ENCODE results near the gene SLC17A2.
A peak's percentile ranks its signal among the peaks of the same experiment; 100 is the strongest.
"Not testable (repeated sequence)": the region's sequence is repeated elsewhere in the genome, so short reads cannot be mapped to it uniquely, and the experiment has no call there.

The SLC17A2 gene

DNA sequence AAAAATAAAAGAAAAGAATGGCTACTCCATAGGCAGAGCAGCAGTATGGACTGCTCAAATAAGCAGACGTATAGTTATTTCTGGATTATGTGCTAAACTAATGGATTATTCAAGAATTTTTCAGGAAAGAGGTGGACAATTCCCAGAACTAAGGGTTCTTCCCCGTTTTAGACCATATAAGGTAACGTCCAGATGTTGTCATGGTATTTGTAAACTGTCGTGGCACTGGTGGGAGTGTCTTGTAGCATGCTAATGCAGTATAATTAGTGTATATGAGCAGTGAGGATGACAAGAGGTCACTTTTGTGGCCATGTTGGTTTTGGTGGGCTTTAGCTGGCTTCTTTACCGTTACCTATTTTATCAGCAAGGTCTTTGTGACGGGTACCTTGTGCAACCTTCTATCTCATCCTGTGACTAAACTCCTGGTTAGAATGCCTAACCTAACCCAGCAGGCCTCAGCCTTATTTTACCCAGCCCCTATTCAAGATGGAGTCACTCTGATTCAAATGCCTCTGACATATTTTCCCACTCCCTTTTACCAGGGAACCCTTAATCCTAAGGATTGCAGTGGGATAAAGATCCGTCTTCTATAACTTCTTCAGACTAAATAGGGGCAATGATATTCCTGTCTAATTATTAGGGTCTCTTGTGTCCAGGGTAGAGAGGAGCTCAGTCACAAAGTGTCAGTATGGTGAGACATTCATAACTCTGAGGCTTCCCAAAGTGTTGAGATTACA lies 21.0 kb upstream of the SLC17A2 start:
- FAIRE-seq = no peak

DNA sequence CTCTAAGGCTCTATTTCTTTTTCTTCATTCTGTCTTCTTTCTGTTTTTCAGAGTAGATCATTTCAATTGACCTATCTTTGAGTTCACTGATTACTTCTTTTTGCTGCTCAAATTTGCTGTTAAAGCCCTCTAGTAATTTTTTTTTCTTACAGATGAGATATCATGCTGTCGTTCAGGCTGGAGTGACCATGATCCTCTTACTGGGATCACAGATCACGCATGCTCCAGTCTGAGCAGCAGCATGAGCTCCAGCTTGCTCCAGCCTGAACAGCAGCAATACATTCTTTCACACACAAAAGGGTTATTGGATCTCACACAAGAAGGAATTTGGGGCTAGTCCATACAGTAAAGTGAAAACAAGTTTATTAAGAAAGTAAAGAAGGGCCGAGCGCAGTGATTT lies 19.8 kb upstream of the SLC17A2 start:
- no peak for FAIRE-seq

DNA sequence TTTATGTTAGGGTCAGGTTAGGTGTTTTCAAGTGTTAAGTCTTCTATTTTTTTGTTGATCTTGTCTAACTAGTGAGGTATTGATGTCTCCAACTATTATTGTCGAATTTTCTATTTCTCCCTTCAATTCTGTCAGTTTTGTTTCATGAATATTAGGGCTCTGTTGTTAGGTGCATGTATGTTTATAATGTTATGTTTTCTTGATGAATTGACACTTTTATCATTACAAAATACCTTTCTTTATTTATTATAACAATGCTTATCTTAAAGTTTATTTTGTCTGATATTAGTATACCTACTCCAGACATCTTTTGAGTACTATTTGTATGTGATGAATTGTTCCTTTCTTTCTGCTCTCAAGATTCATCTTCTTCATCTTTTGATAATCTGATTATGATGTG lies 19.2 kb upstream of the SLC17A2 start:
- FAIRE-seq = no peak

DNA sequence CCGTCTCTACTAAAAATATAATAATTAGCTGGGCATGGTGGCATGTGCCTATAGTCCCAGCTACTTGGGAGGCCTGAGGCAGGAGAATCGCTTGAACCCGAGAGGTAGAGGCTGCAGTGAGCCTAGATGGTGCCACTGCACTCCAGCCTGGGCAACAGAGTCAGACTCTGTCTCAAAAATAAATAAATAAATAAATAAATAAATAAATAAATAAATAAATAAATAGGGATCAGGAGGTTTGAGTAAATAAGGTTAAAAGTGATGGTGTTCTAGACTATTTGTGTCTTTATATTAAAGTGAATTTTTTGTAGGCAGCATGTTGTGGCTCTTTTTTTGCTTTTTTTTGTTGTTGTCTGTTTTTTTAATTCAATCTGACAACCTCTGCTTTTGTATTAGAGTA lies 17.0 kb upstream of the SLC17A2 start:
- FAIRE-seq = not testable (repeated sequence)

DNA sequence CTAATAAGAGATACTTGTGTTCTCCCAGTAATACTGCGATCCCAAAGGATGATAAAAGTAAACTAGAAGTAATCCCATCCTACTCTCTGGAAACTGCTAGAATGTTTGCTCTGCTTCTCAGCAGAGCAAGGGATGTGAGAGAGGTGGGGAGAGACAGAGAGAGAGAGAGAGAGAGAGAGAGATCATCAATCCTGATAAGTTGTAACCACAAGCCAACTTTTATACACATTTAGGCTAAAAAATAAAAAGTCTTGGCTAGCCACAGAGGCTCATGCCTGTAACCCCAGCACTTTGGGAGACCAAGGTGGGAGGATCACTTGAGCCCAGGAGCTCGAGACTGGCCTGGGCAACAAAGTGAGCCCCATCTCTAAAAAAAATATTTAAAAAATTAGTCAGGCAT lies 16.1 kb upstream of the SLC17A2 start:
- FAIRE-seq = no peak

DNA sequence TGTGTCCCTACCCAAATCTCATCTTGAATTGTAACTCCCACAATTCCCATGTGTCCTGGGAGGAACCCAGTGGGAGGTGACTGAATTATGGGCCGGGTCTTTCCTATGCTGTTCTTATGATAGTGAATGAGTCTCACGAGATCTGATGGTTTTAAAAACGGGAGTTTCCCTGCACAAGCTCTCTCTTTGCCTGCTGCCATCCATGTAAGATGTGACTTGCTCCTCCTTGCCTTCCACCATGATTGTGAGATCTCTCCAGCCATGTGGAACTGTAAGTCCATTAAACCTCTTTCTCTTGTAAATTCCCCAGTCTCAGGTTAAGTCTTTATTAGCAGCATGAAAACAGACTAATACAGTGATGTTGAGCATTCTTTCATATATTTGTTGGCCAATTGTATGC lies 15.2 kb upstream of the SLC17A2 start:
- FAIRE-seq = not testable (repeated sequence)

DNA sequence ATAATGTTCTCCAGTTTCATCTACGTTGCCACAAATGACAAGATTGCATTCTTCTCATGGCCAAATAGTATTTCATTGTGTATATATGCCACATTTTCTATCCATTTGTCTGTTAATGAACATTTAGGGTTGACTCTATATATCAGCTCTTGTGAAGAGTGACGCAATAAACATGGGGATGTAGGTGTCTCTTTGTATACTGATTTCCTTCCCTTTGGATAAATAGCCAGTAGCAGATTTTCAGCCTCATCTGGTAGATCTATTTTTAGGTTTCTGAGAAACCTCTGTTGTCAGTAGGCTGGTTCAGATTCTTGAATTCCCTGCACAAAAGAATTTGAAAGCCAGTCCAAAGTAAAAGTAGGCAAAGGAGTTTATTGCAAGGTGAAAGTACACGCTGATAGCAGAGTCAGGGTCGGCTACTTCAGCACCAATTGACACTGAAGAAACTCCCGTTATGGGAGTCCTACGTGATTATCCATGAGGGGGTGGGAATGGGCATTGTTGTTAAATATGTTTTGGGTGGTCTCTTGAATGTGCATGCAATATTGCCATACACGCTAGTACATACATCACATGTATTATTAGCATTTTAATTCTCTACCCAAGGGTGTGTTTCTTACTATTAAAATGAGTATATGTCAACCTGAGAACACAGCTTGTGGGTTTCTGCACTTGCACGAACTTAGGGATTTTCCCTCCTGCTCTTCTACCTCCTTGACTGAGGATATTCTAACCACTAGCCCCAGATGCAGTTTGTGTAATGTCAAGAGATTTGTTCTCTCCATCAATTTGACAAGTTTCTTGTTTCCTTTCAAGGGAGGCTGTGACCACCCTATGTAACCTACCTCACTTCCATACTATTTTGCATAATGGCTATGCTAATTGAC lies 14.4 kb upstream of the SLC17A2 start:
- FAIRE-seq = no peak

DNA sequence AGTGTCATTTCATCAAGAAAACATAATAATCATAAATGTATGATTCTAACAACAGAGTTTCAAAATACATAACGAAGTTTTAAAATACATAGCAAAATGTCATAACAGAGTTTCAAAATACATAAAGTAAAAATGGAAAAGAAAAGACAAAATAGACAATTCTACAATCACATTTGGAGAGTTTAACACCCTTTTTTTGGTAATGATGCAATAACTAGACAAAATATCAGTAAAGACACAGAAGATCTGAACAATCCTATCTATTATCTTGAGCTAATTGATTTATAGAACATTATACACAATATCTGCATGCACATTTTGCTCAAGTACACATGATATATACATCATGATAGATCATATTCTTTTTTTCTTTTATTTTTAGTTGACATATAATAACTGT lies 13.4 kb upstream of the SLC17A2 start:
- FAIRE-seq = no peak

DNA sequence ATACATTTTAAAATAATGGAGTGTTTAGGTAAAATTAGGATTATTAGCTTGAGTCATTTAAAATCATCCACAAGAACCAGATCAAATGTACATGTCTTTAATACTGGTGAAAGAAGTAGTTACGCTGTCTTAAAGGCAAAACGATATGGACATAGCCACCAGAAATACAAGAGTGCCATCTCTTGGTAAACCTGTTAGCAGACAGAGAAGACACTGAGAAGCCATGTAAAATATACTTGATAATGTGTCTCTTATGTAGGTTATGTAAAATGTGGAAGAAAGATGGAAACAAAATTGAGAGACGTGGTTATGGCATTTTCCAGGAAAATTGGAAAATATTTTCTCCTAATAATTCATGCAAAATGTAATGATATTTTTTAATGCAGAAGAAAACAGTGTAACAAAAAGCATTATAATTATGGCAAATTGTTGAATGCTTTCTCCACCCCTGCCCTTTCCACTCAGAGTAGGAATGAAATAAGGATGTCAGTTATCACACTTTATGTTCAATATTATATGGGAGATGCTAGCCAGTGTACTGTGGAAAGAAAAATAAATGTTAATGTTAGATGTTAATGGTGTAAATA lies 12.2 kb upstream of the SLC17A2 start:
- FAIRE-seq = peak; percentile 86

DNA sequence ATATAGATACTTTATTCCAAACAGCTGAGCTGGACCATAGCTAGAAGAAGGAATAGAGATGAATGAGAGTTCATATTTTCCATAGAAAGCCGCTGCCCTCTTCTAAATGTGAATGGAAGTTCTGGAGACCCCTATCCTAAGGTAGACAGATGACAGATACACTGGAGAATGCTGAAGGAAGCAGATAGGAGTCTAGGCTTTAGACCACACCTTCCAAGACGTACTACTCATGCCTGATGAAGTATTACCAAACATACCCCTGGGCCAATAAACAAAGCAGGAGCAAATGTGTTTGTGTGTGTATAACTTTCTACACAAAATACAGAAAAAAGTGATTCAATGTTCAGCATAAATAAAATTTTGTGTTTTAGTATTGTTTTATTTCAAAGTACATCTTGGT lies 9.1 kb upstream of the SLC17A2 start:
- no peak for FAIRE-seq

DNA sequence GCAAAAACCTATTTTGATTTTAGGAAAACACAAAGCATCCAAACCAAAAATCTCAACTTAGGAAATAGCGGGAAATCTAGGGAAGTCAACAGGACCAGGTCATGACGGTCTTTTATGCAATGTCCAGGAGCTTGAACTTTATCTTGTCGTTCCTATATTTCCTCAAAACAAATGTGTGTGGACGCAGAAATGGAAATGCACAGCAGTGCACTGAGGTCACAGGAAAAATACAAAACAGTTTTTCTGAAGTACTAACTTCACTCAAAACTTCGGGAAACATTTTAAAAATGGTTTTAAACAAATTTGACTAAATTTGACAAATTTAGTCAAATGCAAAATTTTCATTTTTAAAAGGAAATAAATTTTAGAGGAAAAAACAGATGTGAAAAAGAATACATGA lies 5.5 kb upstream of the SLC17A2 start:
- FAIRE-seq = no peak

DNA sequence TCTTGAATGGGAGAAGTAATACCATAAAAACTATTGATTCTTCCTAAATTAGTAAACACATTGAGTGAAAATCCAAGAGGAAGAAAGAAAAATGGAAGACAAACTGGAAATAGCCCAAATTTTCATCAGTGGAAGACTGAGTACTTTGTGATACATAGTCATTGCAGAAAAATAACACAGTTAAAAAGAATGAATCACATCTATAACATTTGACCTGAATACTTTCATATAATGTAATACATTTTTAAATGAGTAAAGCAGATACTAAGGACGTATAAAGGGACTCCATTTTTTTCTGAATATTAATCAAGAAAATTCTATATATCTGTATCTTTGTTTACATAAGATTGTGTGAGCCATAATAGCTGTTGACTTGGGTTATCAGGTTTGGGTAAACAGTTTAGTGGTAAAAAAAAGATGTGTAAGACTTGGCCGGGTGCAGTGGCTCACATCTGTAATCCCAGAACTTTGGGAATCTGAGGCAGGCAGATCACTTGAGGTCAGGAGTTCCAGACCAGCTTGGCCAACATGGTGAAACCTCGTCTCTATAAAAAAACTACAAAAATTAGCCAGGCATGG lies 4.3 kb upstream of the SLC17A2 start:
- no peak for FAIRE-seq

DNA sequence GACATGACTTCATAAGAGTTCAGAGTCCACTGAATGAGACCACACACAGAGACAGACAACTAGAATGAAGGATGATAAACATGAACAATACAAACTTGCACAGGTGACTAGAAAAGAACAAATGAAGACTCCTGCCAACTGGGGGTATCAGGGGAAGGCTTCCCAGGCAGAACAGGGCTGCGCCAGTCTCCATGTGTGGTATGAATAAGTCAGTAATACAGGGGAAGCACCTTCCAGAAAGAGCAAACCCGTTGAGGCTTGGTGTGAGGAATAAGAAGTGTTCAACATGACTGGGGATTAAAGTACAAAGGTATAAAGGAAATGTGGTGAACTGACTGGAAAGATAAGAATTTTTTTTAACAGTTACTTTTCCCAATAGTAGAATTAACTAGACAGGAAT lies 3.7 kb upstream of the SLC17A2 start:
- FAIRE-seq = no peak

DNA sequence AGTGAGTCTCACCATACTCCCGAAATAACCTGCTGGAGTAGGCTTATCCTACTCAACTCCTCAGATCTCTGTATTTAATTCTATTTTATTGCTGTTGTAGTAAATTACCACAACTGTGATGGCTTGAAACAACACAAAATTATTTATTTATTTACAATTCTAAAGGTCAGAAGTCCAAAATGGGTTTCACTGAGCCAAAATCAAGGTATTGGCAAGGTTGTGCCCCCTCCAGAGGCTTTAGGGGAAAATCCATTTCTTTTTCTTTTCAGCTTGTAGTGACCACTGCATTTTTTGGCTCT lies 869 bp upstream of the SLC17A2 start:
- no peak for FAIRE-seq

DNA sequence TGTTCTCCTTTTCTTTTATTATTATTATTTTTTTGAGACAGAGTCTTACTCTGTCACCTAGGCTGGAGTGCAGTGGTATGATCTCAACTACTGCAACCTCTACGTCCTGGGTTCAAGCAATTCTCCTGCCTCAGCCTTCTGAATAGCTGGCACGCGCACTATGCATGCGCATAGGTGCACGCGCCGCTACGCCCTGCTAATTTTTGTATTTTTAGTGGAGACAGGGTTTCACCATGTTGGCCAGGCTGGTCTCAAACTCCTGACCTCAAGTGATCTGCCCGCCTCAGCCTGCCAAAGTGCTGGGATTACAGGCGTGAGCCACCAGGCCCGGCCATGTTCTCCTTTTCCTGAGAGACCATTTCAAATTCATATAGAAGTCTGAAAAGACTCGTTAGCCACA lies 706 bp downstream of the SLC17A2 start:
- not testable (repeated sequence) for FAIRE-seq

DNA sequence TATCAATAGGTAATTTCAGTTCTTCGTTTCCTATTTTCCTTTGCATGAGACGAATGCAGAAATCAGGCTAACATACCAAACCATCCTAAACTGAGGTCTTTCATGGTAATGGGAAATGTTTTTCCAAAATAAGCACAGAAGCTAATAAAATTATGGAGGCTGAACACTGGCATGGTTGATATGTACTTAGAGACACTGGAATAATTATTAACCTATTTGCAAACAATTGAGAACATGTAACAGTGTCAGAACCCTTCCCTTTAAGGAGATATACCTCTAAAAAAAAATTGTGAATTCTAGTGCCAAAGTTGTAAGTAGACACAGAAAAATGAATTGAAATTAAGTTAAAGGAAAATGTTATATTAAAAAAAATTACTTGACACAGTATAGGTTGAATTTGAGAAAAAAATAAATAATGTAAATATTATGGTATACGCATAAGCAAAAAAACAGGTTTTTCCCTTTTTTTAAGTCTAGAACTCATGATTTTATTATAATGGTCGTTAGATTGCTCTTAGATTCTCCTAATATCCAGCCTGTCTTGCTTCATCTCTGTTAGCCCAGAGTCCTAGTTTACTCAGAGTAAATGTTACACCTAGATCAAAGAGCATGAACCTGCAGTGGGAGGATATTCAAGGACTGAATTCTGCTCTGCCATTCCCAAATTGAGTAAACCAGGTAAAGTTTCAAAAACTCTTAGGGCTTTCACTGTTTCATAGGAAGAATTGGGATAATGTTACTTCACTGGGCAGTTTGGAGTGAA lies 1.7 kb downstream of the SLC17A2 start:
- no peak for FAIRE-seq

DNA sequence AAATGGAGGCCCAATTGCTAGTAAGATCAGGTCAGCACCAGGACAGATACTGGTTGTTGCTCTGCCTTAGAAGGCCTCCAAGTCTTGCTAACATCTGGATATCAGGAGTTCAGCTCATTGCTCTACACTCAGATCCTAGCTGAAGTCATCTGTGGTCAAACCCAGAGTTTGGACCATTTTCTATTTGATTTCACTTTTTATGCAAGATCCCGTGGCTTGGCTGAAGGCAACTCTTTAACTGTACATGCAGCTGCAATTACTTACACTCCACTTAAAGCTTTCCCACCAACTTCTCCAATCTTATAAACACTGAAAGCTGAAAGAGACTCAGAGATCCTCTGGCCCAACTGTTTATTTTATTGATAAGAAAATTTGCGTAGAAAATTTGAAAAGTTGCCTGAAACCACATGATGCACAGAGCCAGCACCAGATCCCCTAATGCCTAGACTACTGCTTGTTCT lies 2.7 kb downstream of the SLC17A2 start:
- no peak for FAIRE-seq

DNA sequence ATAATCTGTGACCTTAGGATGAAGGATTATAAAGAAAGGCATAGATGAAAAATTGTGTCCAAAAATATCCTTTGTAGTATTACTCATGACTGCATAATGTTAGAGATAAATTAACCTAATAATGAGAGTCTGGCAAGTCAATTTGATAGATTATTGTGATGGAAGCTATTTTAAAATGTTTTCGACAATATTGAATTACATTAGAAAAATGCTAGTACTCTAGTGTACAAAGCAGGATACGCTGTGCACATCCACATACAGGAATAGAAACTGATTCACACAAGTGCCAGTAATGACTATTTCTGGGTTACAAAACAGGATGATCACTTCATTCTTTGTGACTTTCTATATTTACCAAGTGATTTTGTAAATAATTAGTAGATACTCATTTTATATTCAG lies 3.3 kb downstream of the SLC17A2 start:
- no peak for FAIRE-seq

DNA sequence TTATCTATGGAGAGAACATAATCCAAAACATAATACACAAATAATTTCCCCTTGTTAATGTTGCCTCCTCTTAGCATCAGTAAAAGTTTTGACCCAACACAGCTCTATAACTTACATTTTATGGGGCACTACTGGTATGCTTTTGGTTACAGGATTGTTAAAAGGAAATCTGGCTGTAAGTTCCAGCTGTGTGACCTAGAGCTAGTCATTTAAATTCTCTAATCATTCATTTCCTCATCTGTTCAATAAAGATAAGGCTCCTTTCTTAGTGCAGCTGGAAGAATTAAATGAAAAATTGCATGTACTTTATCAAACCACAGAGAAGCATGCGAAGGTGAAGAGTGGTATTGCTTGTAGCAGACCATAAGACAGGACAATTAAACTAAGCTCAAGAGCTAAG lies 4.6 kb downstream of the SLC17A2 start:
- FAIRE-seq = no peak

DNA sequence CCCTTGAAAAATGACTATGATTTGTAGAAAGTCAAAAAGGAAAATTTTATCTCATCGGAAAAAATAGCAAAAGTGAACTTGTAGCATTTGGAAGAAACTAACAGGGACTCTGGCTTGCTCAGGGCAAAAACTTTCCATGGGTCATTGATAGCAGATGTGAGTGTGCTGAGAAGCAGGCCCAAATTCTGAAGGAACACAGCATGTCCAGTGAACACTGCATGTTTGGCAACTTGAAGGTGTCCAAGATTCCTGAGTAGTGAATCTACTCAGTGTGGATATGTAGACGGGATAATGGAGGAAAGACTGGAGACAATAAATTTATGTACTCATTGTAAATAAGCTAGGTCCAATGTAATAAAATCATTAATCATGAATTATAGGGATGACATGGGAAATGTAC lies 8.2 kb downstream of the SLC17A2 start:
- FAIRE-seq = no peak

DNA sequence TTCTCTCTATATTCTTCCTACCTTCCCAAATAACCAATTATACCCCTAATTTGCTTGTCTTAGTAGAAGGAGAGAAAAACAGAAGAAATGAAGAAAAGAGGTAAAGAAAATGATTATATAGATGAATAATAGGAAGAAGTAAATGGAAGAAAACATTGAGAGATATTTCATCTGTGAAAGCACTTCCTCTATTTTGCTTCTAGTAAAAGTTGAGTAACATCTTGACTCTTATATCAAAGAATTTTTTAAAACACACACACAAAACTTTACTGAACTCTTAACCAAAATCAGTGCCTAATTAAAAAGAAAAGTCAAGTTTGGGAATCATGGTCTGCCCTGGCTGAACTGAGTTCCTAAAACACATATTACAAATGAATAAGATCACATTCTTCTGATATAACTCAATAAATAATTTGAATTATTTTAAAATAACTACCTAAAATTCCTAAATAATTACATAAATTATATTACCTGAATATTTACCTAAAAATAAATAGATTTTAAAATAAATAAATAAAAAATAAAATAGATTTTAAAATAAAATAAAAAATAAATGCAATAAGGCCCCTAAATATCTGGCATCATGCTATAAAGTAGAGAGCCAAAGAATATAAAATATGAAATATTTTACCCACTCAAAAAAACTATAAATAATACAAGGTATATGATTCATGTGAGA lies 8.8 kb downstream of the SLC17A2 start:
- peak; percentile 75 for FAIRE-seq

DNA sequence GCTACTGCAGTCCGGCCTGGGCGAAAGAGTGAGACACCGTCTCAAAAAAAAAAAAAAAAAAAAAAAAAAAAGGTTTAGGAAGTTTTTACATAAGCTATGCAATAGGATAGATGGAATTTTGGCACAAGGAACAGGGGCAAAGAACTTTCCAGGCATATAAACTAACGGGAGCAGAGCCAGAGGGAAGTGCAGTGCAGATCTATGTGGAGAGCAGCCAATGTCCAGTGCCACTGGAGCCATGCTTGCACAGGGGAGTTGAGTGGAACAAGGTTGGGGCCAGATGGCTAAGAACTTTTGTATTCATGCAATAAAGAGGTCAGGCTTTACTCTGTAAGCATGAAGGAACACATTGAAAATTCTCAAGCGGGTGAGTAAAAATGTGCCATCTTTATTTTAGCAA lies 10.8 kb downstream of the SLC17A2 start:
- FAIRE-seq = no peak
